HepG2 (cell line): ENCODE data around the gene CATSPERE. TPM values are rescaled to one million over a fixed set of nuclear protein-coding genes. Genes with fewer than 3 reads are reported as not detected.

Source experiments
- ATAC-seq: fragments of 200-7000 bp; cut with Tn5 transposase; 3 replicates; pipeline ENCODE4 v1.9.1; 2020; ENCODE audit warnings: mild to moderate bottlenecking, moderate library complexity
- BruUV-seq: library from RNA; stranded (reverse); fragments of 400-500 nt; replicated peaks from 2 replicates; lab custom pipeline; 2021; lab: Mats Ljungman, UMichigan
- CTCF ChIA-PET: fragments of 300-600 bp; formaldehyde crosslinking; extraction: SDS; loops from one replicate; lab custom pipeline; 2021; ENCODE audit warnings: low total read pairs, inconsistent platforms, low intra/inter-chr PET ratio; lab: Yijun Ruan, JAX
- POLR2A ChIA-PET: fragments of 350-600 bp; sonication (Branson Sonifier 250); formaldehyde crosslinking; loops from one replicate; lab custom pipeline; 2020; ENCODE audit warnings: antibody characterized with exemption, inconsistent platforms; lab: Yijun Ruan, JAX
- DNase-seq: peaks from one replicate; pipeline ENCODE4 v3.0.0-alpha.2; 2015; ENCODE audit warnings: low spot score
- FAIRE-seq: peaks from 3 replicates; lab custom pipeline; 2011; peaks lifted over from hg19 to GRCh38; lab: Jason Lieb, UNC
- H2AFZ ChIP-seq: one replicate; pipeline ENCODE4 v1.6.1; 2011; ENCODE audit warnings: low read length, inconsistent platforms
- H3K27ac ChIP-seq: fragments of 300-600 bp; 3 replicates; pipeline ENCODE4 v1.8.0; 2011; ENCODE audit warnings: mixed run types, mild to moderate bottlenecking, mixed read lengths, low read length, inconsistent platforms; ENCODE audit not compliant: insufficient read depth; ENCODE audit errors: extremely low read length
- H3K27me3 ChIP-seq, 2 experiments: fragments of 200-600 bp in 1 of 2; 2 replicates in 1 of 2; 3 replicates in 1 of 2; pipeline versions ENCODE4 v1.6.0 to v1.8.0; 2011; ENCODE audit warnings: low read length in 2 of 2, mild to moderate bottlenecking in 2 of 2, moderate library complexity in 2 of 2, inconsistent platforms in 1 of 2; ENCODE audit not compliant: insufficient read depth in 2 of 2, control insufficient read depth in 1 of 2
- H3K36me3 ChIP-seq, 2 experiments: fragments of 200-600 bp in 1 of 2; replicated peaks in 1 of 2; 2 replicates in 1 of 2; 3 replicates in 1 of 2; pipeline versions ENCODE4 v1.5.1 to v1.8.0; 2011; ENCODE audit warnings: low read length in 2 of 2, inconsistent platforms in 1 of 2; ENCODE audit not compliant: insufficient read depth in 2 of 2, control insufficient read depth in 1 of 2
- H3K4me1 ChIP-seq: 2 replicates; pipeline ENCODE4 v1.5.1; 2012; ENCODE audit warnings: low read length, inconsistent platforms; ENCODE audit not compliant: insufficient read depth
- H3K4me2 ChIP-seq: 2 replicates; pipeline ENCODE4 v1.6.0; 2011; ENCODE audit warnings: low read depth, low read length, inconsistent platforms
- H3K4me3 ChIP-seq, 3 experiments: fragments of 200-600 bp in 1 of 3; sonication (generic), shearing (Covaris generic) in 1 of 3; replicated peaks in 1 of 3; 2 replicates each; pipeline ENCODE4 v1.5.1; 2011 to 2016; ENCODE audit warnings: low read length in 3 of 3, inconsistent platforms in 2 of 3, low read depth in 2 of 3, mild to moderate bottlenecking in 2 of 3, control low read depth in 1 of 3, mixed read lengths in 1 of 3; ENCODE audit not compliant: insufficient read depth in 1 of 3
- H3K79me2 ChIP-seq: one replicate; pipeline ENCODE4 v1.6.1; 2011; ENCODE audit warnings: low read length, inconsistent platforms; ENCODE audit not compliant: insufficient read depth
- H3K9ac ChIP-seq: 2 replicates; pipeline ENCODE4 v1.6.0; 2011; ENCODE audit warnings: mild to moderate bottlenecking, low read depth, low read length, inconsistent platforms; ENCODE audit not compliant: insufficient read depth
- H3K9me3 ChIP-seq: 2 replicates; pipeline ENCODE4 v1.5.1; 2012; ENCODE audit warnings: mild to moderate bottlenecking, low read length
- H4K20me1 ChIP-seq: 2 replicates; pipeline ENCODE4 v1.6.0; 2011; ENCODE audit warnings: inconsistent platforms, mild to moderate bottlenecking, low read length, moderate library complexity; ENCODE audit not compliant: insufficient read depth
- ARID2 ChIP-seq: sonication (generic); formaldehyde crosslinking; IDR thresholded peaks from 2 replicates; pipeline ENCODE4 v1.8.1; 2022; ENCODE audit warnings: mild to moderate bottlenecking, missing genetic modification reagents, borderline replicate concordance
- CCDC6 ChIP-seq: sonication (generic); formaldehyde crosslinking; IDR thresholded peaks from 2 replicates; pipeline ENCODE4 v1.8.1; 2022; ENCODE audit warnings: mild to moderate bottlenecking, missing genetic modification reagents, moderate library complexity
- HNF1A ChIP-seq, 2 experiments: sonication (generic) in 1 of 2; formaldehyde crosslinking in 1 of 2; IDR thresholded peaks; 2 replicates each; pipeline versions ENCODE4 v1.4.0 to v1.6.1; 2016 to 2020; ENCODE audit warnings: borderline replicate concordance in 1 of 2, low read depth in 1 of 2, mild to moderate bottlenecking in 1 of 2, missing genetic modification reagents in 1 of 2
- MIXL1 ChIP-seq: IDR thresholded peaks from 2 replicates; pipeline ENCODE4 v1.6.1; 2016
- SAP130 ChIP-seq: IDR thresholded peaks from 2 replicates; pipeline ENCODE4 v1.6.1; 2016; ENCODE audit warnings: low read depth
- ZBTB40 ChIP-seq, 2 experiments: fragments of 450-650 bp in 1 of 2; sonication (generic) in 1 of 2; formaldehyde crosslinking in 1 of 2; IDR thresholded peaks; 2 replicates each; pipeline versions ENCODE4 v1.6.1 to v1.8.0; 2016 to 2022; ENCODE audit warnings: antibody characterized with exemption in 1 of 2, mild to moderate bottlenecking in 1 of 2, missing genetic modification reagents in 1 of 2
- WGBS: methylation state at CpG from one replicate; pipeline ENCODE4 v1.1.6; 2017; ENCODE audit warnings: low lambda C conversion rate; 5-methylcytosine and 5-hydroxymethylcytosine counted together
- in situ Hi-C: cut with HindIII; loops from 2 replicates; pipeline ENCODE4 v1.10.0; 2017; ENCODE audit warnings: low pct_unique_long_range_greater_than_20kb; ENCODE audit not compliant: extremely low pct_ligation_motif_present
- intact Hi-C: fragments of 100-400 bp; cut with micrococcal nuclease; formaldehyde crosslinking; loops from one replicate; pipeline ENCODE4 v1.10.0; 2022; ENCODE audit not compliant: unreplicated experiment
- polyA plus RNA-seq, 8 experiments: library from polyadenylated mRNA; depleted of rRNA in 3 of 8; stranded (reverse) in 7 of 8; unstranded in 1 of 8; fragments of >200 nt; fragmentation: Illumina TruSeq in 4 of 8; extraction: Trizol in 4 of 8; gene quantifications; 2 replicates each; pipeline versions ENCODE4 v1.2.1 to v1.2.3, GENCODE V29; 2011 to 2016; ENCODE audit warnings: low read depth in 4 of 8, missing spikeins in 1 of 8, mixed read lengths in 1 of 8; ENCODE audit not compliant: insufficient read depth in 1 of 8
- total RNA-seq, 5 experiments: library from RNA; depleted of rRNA; stranded (reverse); fragments of >200 nt; fragmentation: Illumina TruSeq; extraction: Trizol; gene quantifications; 2 replicates each; pipeline ENCODE4 v1.2.3, GENCODE V29; 2016; ENCODE audit warnings: low read depth in 1 of 5

The CATSPERE gene
- total and polyA plus RNA-seq, 2 of the 13 experiments (the other 11 are each of a cell fraction or from before 2014, with no cell fraction given) = 0.34 to 0.51 TPM

- TF ChIP-seq HNF1A (IDR thresholded peaks at IDR 0.05; ENCODE audit: low read depth) (no peak), HNF1A (CRISPR knock-in tag; IDR thresholded peaks at IDR 0.05; ENCODE audit: borderline replicate concordance) (0 out of 2 replicates have a peak, but pooled peaks have one; percentile 5), ARID2 (CRISPR knock-in tag) (no peak), CCDC6 (CRISPR knock-in tag) (no peak)
Measured at GRCh38 chr1:244451539-244451950, 9.5 kb upstream of the CATSPERE start, which contains the start of gene ADSS2 (continued).

- H3K27ac ChIP-seq = peak overlapping the region; percentile 93
- peak overlapping the region; percentile 88 for H3K9ac ChIP-seq
- peak overlapping the region; percentile 91 for H3K4me2 ChIP-seq
- ChIA-PET CTCF (no interaction called here), POLR2A (no interaction called here)
- BruUV-seq = TSS peak; percentile 70
- peaks cover 38% of the 10 kb centered on the region for H3K79me2 ChIP-seq
- peaks cover 44% of the 10 kb centered on the region for H3K4me1 ChIP-seq
- DNase-seq = peak; percentile 97
- no peaks in the 10 kb centered on the region for H4K20me1 ChIP-seq
- ATAC-seq = peak; percentile 97
- in situ Hi-C loops = loop anchor here (10.0 kb wide), 1 partner anchor 203 kb away; the partner anchor contains the start of gene DESI2
- no peaks in the 10 kb centered on the region for H3K9me3 ChIP-seq
- FAIRE-seq = peak; percentile 94
- peak overlapping the region; percentile 63 to 97 (median 90) for H3K4me3 ChIP-seq
- no peaks in the 10 kb centered on the region; a peak in 2 of 5 replicates for H3K27me3 ChIP-seq
- 14% methylated on average over 16 of the region's 47 CpGs for WGBS
- peaks cover 0 to 1% of the 10 kb centered on the region in 2 experiments; a peak in 1 of 5 replicates for H3K36me3 ChIP-seq
- peak overlapping the region; percentile 99 for H2AFZ ChIP-seq
- intact Hi-C loops = loop anchor here (1.0 to 10.0 kb wide), 4 partner anchors 127 to 397 kb away; partner anchors contain the start of genes COX20 and ZBTB18
- peak; percentile 49; the same call in 1 of the 2 replicates for TF ChIP-seq SAP130 (CRISPR knock-in tag)
- peak; percentile 68 for TF ChIP-seq MIXL1 (CRISPR knock-in tag)
- peak; percentile 17; the same call in 1 of the 2 replicates for TF ChIP-seq ZBTB40 (IDR thresholded peaks at IDR 0.05)
- peak; percentile 98 for TF ChIP-seq ZBTB40 (CRISPR knock-in tag; IDR thresholded peaks at IDR 0.05)
Measured at GRCh38 chr1:244451951-244452795, 8.9 kb upstream of the CATSPERE start.
